ENCODE data around the gene NFATC3. TPM values are rescaled to one million over a fixed set of nuclear protein-coding genes. Genes with fewer than 3 reads are reported as not detected.

Gene NFATC3
- total RNA-seq, 1 donor from 2014 or later, result 34.2 TPM

DNA sequence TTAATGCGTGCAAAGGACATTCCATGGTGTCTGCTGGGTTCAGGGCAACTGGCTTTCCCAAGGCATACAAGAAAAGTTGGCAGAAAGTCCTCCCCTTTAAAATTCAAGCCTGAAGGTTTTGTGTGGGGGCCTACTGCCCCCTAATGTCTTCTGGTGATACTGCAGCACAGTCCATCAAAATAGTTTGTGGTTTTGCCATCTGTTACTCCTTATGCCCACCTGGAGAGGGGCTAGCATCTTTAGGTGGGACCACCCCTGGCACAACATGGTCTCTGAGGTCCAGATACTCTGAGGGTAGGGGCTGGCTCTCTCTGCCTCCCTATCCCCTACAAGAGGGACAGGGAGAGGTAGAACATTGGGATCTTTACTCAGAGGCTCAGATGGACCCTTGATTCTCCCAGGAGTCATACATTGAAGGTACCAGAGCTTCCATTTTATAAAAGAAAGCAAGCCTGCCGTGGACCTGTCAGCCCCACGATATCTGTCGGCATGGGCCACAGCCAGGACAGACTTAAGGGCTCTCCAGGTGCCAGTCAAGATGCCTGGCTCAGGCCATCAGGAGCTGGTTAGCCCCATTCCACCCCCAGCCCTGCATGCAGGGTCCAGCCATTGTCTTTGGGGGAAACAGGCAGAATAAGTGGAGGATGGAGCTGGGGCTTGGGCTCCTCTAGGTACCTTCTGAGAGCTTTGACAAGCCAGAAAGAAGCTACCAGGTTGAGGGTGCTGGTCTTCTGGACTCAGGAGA lies 144.4 kb downstream of the NFATC3 start:
- Histone ChIP-seq H3K79me2 (ENCODE audit: low read depth) (no peaks in the 10 kb centered on the region), H3K36me3 (no peaks in the 10 kb centered on the region), H3F3A (ENCODE audit: low read depth) (peaks cover 10% of the 10 kb centered on the region), H3K9me3 (ENCODE audit: low read depth) (no peaks in the 10 kb centered on the region), H4K20me1 (ENCODE audit: low read depth) (peaks cover 19% of the 10 kb centered on the region), H3K9ac (no peak overlapping the region), H3K27ac (no peak overlapping the region), H3K27me3 (peaks cover 8% of the 10 kb centered on the region), H3K4me1 (no peaks in the 10 kb centered on the region), H3K4me2 (no peak overlapping the region), H2AFZ (replicated peaks) (no peak overlapping the region), H3K4me3 (no peak overlapping the region)
- no peak for TF ChIP-seq EZH2 (IDR thresholded peaks at IDR 0.05)
- TF ChIP-seq, protein P1, sequence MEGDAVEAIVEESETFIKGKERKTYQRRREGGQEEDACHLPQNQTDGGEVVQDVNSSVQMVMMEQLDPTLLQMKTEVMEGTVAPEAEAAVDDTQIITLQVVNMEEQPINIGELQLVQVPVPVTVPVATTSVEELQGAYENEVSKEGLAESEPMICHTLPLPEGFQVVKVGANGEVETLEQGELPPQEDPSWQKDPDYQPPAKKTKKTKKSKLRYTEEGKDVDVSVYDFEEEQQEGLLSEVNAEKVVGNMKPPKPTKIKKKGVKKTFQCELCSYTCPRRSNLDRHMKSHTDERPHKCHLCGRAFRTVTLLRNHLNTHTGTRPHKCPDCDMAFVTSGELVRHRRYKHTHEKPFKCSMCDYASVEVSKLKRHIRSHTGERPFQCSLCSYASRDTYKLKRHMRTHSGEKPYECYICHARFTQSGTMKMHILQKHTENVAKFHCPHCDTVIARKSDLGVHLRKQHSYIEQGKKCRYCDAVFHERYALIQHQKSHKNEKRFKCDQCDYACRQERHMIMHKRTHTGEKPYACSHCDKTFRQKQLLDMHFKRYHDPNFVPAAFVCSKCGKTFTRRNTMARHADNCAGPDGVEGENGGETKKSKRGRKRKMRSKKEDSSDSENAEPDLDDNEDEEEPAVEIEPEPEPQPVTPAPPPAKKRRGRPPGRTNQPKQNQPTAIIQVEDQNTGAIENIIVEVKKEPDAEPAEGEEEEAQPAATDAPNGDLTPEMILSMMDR (IDR thresholded peaks at IDR 0.05), result peak; percentile 87
- no peak for TF ChIP-seq EZH2phosphoT487 (IDR thresholded peaks at IDR 0.05)
- peak; percentile 69 for DNase-seq (ENCODE audit: low spot score)
- Mint-ChIP-seq H3K9me3 (no peaks in the 10 kb centered on the region), H3K36me3 (peaks cover 2% of the 10 kb centered on the region), H3K27me3 (ENCODE audit: insufficient read depth, low read depth) (peaks cover 13% of the 10 kb centered on the region), H3K4me1 (no peaks in the 10 kb centered on the region), H3K4me3 (no peak overlapping the region), H3K27ac (no peak overlapping the region)

DNA sequence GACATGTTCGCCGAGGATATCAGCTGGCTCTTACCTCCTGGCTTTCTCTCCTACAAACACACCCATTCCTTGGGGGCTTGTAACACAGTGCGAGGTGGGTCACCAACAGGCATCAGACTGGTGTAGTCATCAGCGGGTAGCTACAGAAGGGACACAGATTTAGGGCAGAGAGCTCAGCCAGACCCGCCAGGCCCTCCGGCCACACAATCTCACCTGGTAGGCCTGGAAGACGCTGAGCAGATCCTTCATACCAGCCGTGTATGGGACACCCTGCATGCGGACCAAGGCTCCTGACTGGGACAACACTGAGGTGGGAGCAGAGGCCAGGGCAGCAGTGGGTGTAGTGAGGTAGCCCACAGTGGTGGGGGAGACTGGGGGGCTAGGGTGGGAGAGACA lies 145.0 kb downstream of the NFATC3 start:
- Histone ChIP-seq H3F3A (ENCODE audit: low read depth) (peaks cover 16% of the 10 kb centered on the region), H3K4me3 (no peak overlapping the region), H2AFZ (replicated peaks) (no peak overlapping the region), H3K27ac (no peak overlapping the region), H3K27me3 (peaks cover 13% of the 10 kb centered on the region), H4K20me1 (ENCODE audit: low read depth) (peaks cover 25% of the 10 kb centered on the region), H3K36me3 (no peaks in the 10 kb centered on the region), H3K9ac (no peak overlapping the region), H3K9me3 (ENCODE audit: low read depth) (no peaks in the 10 kb centered on the region), H3K79me2 (ENCODE audit: low read depth) (no peaks in the 10 kb centered on the region), H3K4me1 (peaks cover under 1% of the 10 kb centered on the region), H3K4me2 (no peak overlapping the region)
- H3K4me1 Mint-ChIP-seq, result no peaks in the 10 kb centered on the region
- H3K27me3 Mint-ChIP-seq (ENCODE audit: insufficient read depth, low read depth), result peaks cover 19% of the 10 kb centered on the region
- H3K4me3 Mint-ChIP-seq, result no peak overlapping the region
- DNase-seq (ENCODE audit: low spot score), result no peak
- TF ChIP-seq EZH2 (IDR thresholded peaks at IDR 0.05) (no peak), EZH2phosphoT487 (IDR thresholded peaks at IDR 0.05) (no peak)
- TF ChIP-seq, protein P1 (IDR thresholded peaks at IDR 0.05), result no peak
- no peaks in the 10 kb centered on the region for H3K9me3 Mint-ChIP-seq
- peaks cover 4% of the 10 kb centered on the region for H3K36me3 Mint-ChIP-seq
- H3K27ac Mint-ChIP-seq, result no peak overlapping the region

DNA sequence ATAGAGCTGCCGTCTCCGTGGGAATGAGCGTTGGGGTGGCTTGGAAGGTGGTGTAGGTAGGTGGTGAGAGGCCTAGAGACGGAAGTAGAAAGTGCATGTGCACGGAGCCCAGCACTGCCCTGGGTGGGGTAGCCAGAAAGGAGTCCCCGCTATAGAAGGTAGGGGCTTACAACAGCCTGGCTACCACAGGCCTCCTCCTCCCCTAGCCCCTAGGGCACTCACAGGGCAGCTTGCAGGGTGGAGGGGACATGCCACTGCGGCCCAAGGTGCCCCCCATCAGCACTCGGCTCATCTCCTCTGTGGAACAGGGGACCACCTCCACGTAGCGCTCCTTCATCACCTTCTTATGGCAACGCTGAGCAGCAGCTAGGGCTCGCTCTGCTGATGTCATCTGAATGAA lies 145.8 kb downstream of the NFATC3 start:
- Mint-ChIP-seq H3K9me3 (no peaks in the 10 kb centered on the region), H3K27ac (no peak overlapping the region), H3K27me3 (ENCODE audit: insufficient read depth, low read depth) (peaks cover 23% of the 10 kb centered on the region), H3K4me1 (no peaks in the 10 kb centered on the region), H3K36me3 (peaks cover 4% of the 10 kb centered on the region), H3K4me3 (no peak overlapping the region)
- DNase-seq (ENCODE audit: low spot score), result no peak
- Histone ChIP-seq H3K4me2 (no peak overlapping the region), H3K79me2 (ENCODE audit: low read depth) (no peaks in the 10 kb centered on the region), H4K20me1 (ENCODE audit: low read depth) (peaks cover 22% of the 10 kb centered on the region), H3K9me3 (ENCODE audit: low read depth) (no peaks in the 10 kb centered on the region), H3K27me3 (peaks cover 21% of the 10 kb centered on the region), H3K4me1 (peaks cover 7% of the 10 kb centered on the region), H3K9ac (no peak overlapping the region), H3K27ac (no peak overlapping the region), H3F3A (ENCODE audit: low read depth) (peaks cover 23% of the 10 kb centered on the region), H3K36me3 (no peaks in the 10 kb centered on the region), H2AFZ (replicated peaks) (no peak overlapping the region), H3K4me3 (no peak overlapping the region)
- TF ChIP-seq EZH2 (IDR thresholded peaks at IDR 0.05) (no peak), EZH2phosphoT487 (IDR thresholded peaks at IDR 0.05) (no peak)
- TF ChIP-seq, protein P1 (IDR thresholded peaks at IDR 0.05), result no peak

All from neural progenitor cell (in vitro differentiated cells).